ENCODE data around the gene PPAN.

DNA sequence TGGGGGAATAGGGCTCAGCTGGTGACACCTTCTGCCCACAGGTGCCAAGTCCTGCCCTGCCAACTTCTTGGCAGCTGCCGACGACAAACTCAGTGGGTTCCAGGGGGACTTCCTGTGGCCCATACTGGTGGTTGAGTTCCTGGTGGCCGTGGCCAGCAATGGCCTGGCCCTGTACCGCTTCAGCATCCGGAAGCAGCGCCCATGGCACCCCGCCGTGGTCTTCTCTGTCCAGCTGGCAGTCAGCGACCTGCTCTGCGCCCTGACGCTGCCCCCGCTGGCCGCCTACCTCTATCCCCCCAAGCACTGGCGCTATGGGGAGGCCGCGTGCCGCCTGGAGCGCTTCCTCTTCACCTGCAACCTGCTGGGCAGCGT, 7.4 kb downstream of the PPAN start:
- TF ChIP-seq, protein P1, sequence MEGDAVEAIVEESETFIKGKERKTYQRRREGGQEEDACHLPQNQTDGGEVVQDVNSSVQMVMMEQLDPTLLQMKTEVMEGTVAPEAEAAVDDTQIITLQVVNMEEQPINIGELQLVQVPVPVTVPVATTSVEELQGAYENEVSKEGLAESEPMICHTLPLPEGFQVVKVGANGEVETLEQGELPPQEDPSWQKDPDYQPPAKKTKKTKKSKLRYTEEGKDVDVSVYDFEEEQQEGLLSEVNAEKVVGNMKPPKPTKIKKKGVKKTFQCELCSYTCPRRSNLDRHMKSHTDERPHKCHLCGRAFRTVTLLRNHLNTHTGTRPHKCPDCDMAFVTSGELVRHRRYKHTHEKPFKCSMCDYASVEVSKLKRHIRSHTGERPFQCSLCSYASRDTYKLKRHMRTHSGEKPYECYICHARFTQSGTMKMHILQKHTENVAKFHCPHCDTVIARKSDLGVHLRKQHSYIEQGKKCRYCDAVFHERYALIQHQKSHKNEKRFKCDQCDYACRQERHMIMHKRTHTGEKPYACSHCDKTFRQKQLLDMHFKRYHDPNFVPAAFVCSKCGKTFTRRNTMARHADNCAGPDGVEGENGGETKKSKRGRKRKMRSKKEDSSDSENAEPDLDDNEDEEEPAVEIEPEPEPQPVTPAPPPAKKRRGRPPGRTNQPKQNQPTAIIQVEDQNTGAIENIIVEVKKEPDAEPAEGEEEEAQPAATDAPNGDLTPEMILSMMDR (conservative IDR thresholded peaks at IDR 0.05; ENCODE audit: low read depth, low read length), result no peak
- no peak for TF ChIP-seq EZH2phosphoT487 (IDR thresholded peaks at IDR 0.05; ENCODE audit: borderline replicate concordance, low read length)
